ENCODE measurements around the gene EIF4A2.
"Not testable (repeated sequence)": the region's sequence is repeated elsewhere in the genome, so short reads cannot be mapped to it uniquely, and the experiment has no call there.

The EIF4A2 gene

DNA sequence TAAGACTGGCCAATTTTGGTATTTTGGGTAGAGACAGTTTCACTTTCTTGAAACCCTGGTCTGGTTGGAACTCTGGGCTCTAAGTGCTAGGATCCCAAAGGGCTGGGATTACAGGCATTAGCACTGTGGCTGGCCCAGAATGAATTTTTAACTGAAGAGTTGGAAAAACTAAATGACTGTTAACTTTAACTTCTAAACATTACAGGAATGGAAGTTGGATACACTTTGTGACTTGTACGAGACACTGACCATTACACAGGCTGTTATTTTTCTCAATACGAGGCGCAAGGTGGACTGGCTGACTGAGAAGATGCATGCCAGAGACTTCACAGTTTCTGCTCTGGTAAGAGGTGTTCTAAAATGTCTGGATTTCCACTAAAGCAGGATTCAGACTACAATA, 3.5 kb downstream of the EIF4A2 start:
- Histone ChIP-seq H3K4me2 (ENCODE audit: low read length) (peak overlapping the region; percentile 90), H3K27me3 (ENCODE audit: control insufficient read depth, insufficient read depth, low read length) (no peaks in the 10 kb centered on the region), H3K9ac (ENCODE audit: low read depth, low read length) (peak overlapping the region; percentile 99), H3K9me3 (replicated peaks; ENCODE audit: low read length) (no peaks in the 10 kb centered on the region), H3K4me1 (ENCODE audit: control insufficient read depth, insufficient read depth, low read length) (peaks cover 18% of the 10 kb centered on the region), H3K4me3 (ENCODE audit: low read length) (peak overlapping the region; percentile 84), H3K36me3 (ENCODE audit: insufficient read depth, low read length) (peaks cover 67% of the 10 kb centered on the region)

- peak overlapping the region; percentile 90 for H3K4me2 ChIP-seq (ENCODE audit: low read length)
- peak overlapping the region; percentile 99 for H3K9ac ChIP-seq (ENCODE audit: low read depth, low read length)
- H3K27me3 ChIP-seq (ENCODE audit: control insufficient read depth, insufficient read depth, low read length), result no peaks in the 10 kb centered on the region
- peaks cover 67% of the 10 kb centered on the region for H3K36me3 ChIP-seq (ENCODE audit: insufficient read depth, low read length)
- H3K4me1 ChIP-seq (ENCODE audit: control insufficient read depth, insufficient read depth, low read length), result peaks cover 18% of the 10 kb centered on the region
- peak overlapping the region; percentile 84 for H3K4me3 ChIP-seq (ENCODE audit: low read length)
- no peaks in the 10 kb centered on the region for H3K9me3 ChIP-seq (replicated peaks; ENCODE audit: low read length)
Observed at GRCh38 chr3:186787642-186788481, 4.5 kb downstream of the EIF4A2 start.

- H3K9me3 ChIP-seq (replicated peaks; ENCODE audit: low read length), result no peaks in the 10 kb centered on the region
- peaks cover 18% of the 10 kb centered on the region for H3K4me1 ChIP-seq (ENCODE audit: control insufficient read depth, insufficient read depth, low read length)
- H3K4me3 ChIP-seq (ENCODE audit: low read length), result no peak overlapping the region
- H3K27me3 ChIP-seq (ENCODE audit: control insufficient read depth, insufficient read depth, low read length), result no peaks in the 10 kb centered on the region
- no peak overlapping the region for H3K9ac ChIP-seq (ENCODE audit: low read depth, low read length)
- peak overlapping the region; percentile 90 for H3K4me2 ChIP-seq (ENCODE audit: low read length)
- H3K36me3 ChIP-seq (ENCODE audit: insufficient read depth, low read length), result peaks cover 68% of the 10 kb centered on the region
Observed at GRCh38 chr3:186788482-186789370, 5.3 kb downstream of the EIF4A2 start.

GRCh38 chr3:186789554-186790260, 6.3 kb downstream of the EIF4A2 start:
- H3K4me2 ChIP-seq (ENCODE audit: low read length), result no peak overlapping the region
- H3K36me3 ChIP-seq (ENCODE audit: insufficient read depth, low read length), result peaks cover 62% of the 10 kb centered on the region
- no peak overlapping the region for H3K4me3 ChIP-seq (ENCODE audit: low read length)
- H3K9ac ChIP-seq (ENCODE audit: low read depth, low read length), result no peak overlapping the region
- H3K4me1 ChIP-seq (ENCODE audit: control insufficient read depth, insufficient read depth, low read length), result peaks cover 18% of the 10 kb centered on the region
- no peaks in the 10 kb centered on the region for H3K27me3 ChIP-seq (ENCODE audit: control insufficient read depth, insufficient read depth, low read length)
- no peaks in the 10 kb centered on the region for H3K9me3 ChIP-seq (replicated peaks; ENCODE audit: low read length)

- Histone ChIP-seq H3K27me3 (ENCODE audit: control insufficient read depth, insufficient read depth, low read length) (no peaks in the 10 kb centered on the region), H3K4me1 (ENCODE audit: control insufficient read depth, insufficient read depth, low read length) (peaks cover 18% of the 10 kb centered on the region), H3K36me3 (ENCODE audit: insufficient read depth, low read length) (peaks cover 54% of the 10 kb centered on the region), H3K4me2 (ENCODE audit: low read length) (no peak overlapping the region), H3K9me3 (replicated peaks; ENCODE audit: low read length) (no peaks in the 10 kb centered on the region), H3K9ac (ENCODE audit: low read depth, low read length) (no peak overlapping the region), H3K4me3 (ENCODE audit: low read length) (no peak overlapping the region)
Observed at GRCh38 chr3:186790261-186790981, 7.0 kb downstream of the EIF4A2 start.

DNA sequence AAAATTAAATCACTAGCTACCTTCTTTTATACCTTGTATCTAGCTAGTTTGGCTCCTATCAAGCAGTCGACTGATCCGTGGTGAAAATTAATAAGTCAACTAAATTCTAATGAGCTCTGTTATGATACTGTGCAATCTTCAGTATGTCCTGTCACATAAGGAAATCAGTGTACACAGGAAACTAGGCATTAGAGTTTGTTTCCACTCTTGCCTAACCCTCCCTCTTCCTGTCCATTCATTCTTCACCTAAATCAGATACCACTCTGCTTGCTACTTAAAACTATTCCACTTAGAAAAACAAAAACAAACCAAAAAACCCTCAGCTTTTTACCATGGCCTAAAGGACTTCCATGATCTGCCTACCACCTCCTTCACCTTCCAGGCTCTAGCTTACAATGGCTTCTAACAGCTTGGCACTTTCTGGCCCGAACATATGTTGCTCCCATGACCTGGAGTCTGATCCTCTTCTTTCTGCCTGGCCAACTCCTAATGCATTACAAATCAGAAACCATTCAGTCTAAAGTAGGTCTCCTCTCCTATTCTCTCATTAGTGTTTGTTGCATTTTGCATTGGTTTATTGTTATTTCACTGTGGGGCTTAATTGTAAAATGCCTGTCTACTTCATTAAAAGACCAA, 15.0 kb downstream of the EIF4A2 start:
- Histone ChIP-seq H3K4me1 (ENCODE audit: control insufficient read depth, insufficient read depth, low read length) (no peaks in the 10 kb centered on the region), H3K27me3 (ENCODE audit: control insufficient read depth, insufficient read depth, low read length) (no peaks in the 10 kb centered on the region), H3K9me3 (replicated peaks; ENCODE audit: low read length) (no peaks in the 10 kb centered on the region), H3K4me2 (ENCODE audit: low read length) (no peak overlapping the region), H3K36me3 (ENCODE audit: insufficient read depth, low read length) (peaks cover 27% of the 10 kb centered on the region), H3K9ac (ENCODE audit: low read depth, low read length) (no peak overlapping the region), H3K4me3 (ENCODE audit: low read length) (no peak overlapping the region)

DNA sequence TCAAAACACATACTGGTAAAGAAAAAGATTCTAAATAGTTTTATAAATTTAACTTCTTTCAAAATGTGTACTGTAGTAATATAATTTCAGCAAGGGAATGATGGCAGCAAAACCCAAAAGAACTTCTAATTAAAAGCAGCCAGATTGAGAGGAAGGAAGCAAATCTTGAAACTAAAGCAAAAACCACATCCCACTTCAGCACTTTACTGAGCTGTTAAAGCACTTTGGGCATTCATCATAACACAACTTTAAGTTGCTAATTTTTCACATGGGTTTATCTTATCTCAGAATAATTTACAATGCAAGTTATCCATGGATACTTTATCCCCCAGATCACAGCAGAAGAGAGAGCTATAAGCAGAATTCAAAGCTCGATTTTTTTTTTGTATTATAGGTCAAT, 16.9 kb downstream of the EIF4A2 start:
- peaks cover 4% of the 10 kb centered on the region for H3K4me1 ChIP-seq (ENCODE audit: control insufficient read depth, insufficient read depth, low read length)
- no peaks in the 10 kb centered on the region for H3K9me3 ChIP-seq (replicated peaks; ENCODE audit: low read length)
- peaks cover 23% of the 10 kb centered on the region for H3K36me3 ChIP-seq (ENCODE audit: insufficient read depth, low read length)
- H3K27me3 ChIP-seq (ENCODE audit: control insufficient read depth, insufficient read depth, low read length), result no peaks in the 10 kb centered on the region
- H3K9ac ChIP-seq (ENCODE audit: low read depth, low read length), result no peak overlapping the region
- H3K4me2 ChIP-seq (ENCODE audit: low read length), result no peak overlapping the region
- H3K4me3 ChIP-seq (ENCODE audit: low read length), result no peak overlapping the region

GRCh38 chr3:186802701-186803100, 19.3 kb downstream of the EIF4A2 start:
- no peak overlapping the region for H3K4me3 ChIP-seq (ENCODE audit: low read length)
- H3K36me3 ChIP-seq (ENCODE audit: insufficient read depth, low read length), result peaks cover 13% of the 10 kb centered on the region
- H3K9ac ChIP-seq (ENCODE audit: low read depth, low read length), result no peak overlapping the region
- H3K4me2 ChIP-seq (ENCODE audit: low read length), result no peak overlapping the region
- no peaks in the 10 kb centered on the region for H3K27me3 ChIP-seq (ENCODE audit: control insufficient read depth, insufficient read depth, low read length)
- H3K4me1 ChIP-seq (ENCODE audit: control insufficient read depth, insufficient read depth, low read length), result peaks cover 14% of the 10 kb centered on the region
- no peaks in the 10 kb centered on the region for H3K9me3 ChIP-seq (replicated peaks; ENCODE audit: low read length)

- not testable (repeated sequence) for H3K9me3 ChIP-seq (replicated peaks; ENCODE audit: low read length); H3K4me2 ChIP-seq (ENCODE audit: low read length); H3K4me3 ChIP-seq (ENCODE audit: low read length); H3K9ac ChIP-seq (ENCODE audit: low read depth, low read length); H3K27me3 ChIP-seq (ENCODE audit: control insufficient read depth, insufficient read depth, low read length)
- Histone ChIP-seq H3K4me1 (ENCODE audit: control insufficient read depth, insufficient read depth, low read length) (peaks cover 14% of the 10 kb centered on the region), H3K36me3 (ENCODE audit: insufficient read depth, low read length) (peaks cover 13% of the 10 kb centered on the region)
Observed at GRCh38 chr3:186803447-186803846, 20.1 kb downstream of the EIF4A2 start.

DNA sequence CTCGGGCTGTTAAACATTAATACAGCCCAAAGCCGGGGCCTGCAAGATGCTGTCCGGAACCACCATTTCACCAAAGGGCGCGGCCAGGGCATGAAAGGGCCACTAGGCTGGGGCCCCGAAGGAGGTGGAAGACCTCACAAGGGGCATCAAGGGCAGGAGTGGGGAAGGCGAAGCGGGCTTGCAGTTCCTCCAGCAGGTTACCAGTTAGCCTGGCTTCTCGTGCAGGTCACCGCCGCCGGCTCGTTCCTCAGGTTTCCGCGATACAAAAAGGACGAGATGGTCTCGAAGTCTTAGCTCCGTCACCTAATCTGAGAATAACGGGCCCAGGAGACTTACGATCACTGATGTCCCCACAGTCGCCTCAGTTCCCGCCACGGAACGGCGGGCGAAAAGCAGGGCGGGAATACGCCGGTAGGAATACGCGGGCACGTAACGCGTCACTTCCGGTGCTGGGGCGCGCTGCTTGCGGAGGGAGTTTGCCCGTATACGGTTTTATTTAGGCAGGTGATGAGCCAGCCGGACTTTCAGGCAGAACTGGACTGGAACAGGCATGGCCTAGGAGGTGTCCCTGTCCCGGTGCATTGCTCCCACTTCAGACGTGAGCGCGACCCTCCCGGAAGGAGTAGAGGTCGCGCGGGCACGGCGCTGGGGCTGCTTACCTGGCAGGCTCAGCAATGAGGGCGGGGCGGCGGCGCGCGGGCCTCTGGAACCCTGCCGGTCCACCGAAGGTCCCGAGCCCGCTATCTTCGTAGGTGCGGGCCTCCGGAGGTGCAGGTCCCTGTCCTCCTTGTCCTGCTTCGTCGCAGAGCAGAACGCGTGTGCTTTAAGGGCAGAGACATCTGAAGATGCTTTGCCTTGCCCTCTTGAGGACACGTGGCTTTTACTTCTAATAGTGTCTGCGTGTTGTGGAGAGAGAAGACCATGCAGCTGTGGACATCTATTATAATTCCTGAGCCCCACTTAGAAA, 23.0 kb downstream of the EIF4A2 start, which contains the start of gene RFC4:
Gene RFC4, minus strand, starts transcription at position 394 of the 967 bp plus-strand sequence. CDS start 1,769 bp downstream, outside the sequence.
- Histone ChIP-seq H3K4me1 (ENCODE audit: control insufficient read depth, insufficient read depth, low read length) (peaks cover 14% of the 10 kb centered on the region), H3K36me3 (ENCODE audit: insufficient read depth, low read length) (peaks cover 9% of the 10 kb centered on the region), H3K9ac (ENCODE audit: low read depth, low read length) (peak within 1 kb of the TSS; percentile 93), H3K4me2 (ENCODE audit: low read length) (peak within 1 kb of the TSS; percentile 89), H3K4me3 (ENCODE audit: low read length) (peak within 1 kb of the TSS; percentile 92), H3K9me3 (replicated peaks; ENCODE audit: low read length) (no peaks in the 10 kb centered on the region), H3K27me3 (ENCODE audit: control insufficient read depth, insufficient read depth, low read length) (no peaks in the 10 kb centered on the region)
